Stimulated activated CD8-positive, alpha-beta memory T cell treated with anti-CD3 and anti-CD28 coated beads, Interleukin-15, amount 100 ng/mL, for 1 hour (primary cell): ENCODE results near the gene ENC1.

Source experiments
- DNase-seq: peaks from one replicate; pipeline ENCODE4 v3.0.0-alpha.2; 2020; ENCODE audit warnings: low read depth

The ENC1 gene

GRCh38 chr5:74631081-74631953 lies 9.2 kb downstream of the ENC1 start:
- no peak for DNase-seq

GRCh38 chr5:74630453-74631066 lies 10.0 kb downstream of the ENC1 start:
- no peak for DNase-seq

DNA sequence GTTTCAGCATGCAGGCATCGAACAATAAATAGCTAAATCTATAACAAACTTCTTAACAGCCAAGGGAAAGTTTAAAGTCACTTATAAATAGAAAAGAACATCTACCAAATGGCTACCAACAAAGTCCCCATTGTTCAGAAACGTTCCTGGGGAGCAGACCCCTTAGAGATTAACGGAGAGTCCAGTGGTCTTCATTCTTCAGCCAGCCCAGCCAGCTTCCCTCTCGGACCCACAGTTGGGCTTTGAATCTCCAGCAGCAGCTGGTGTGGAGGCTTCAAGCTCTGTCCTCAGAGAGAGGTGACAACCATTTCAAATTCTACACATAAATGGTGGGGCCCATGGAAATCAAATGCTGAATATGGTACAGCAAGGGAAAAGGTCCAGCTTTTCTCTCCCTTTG lies 11.2 kb downstream of the ENC1 start:
- DNase-seq: no peak

- DNase-seq: no peak
Measured at GRCh38 chr5:74628359-74628758, 12.2 kb downstream of the ENC1 start.

DNA sequence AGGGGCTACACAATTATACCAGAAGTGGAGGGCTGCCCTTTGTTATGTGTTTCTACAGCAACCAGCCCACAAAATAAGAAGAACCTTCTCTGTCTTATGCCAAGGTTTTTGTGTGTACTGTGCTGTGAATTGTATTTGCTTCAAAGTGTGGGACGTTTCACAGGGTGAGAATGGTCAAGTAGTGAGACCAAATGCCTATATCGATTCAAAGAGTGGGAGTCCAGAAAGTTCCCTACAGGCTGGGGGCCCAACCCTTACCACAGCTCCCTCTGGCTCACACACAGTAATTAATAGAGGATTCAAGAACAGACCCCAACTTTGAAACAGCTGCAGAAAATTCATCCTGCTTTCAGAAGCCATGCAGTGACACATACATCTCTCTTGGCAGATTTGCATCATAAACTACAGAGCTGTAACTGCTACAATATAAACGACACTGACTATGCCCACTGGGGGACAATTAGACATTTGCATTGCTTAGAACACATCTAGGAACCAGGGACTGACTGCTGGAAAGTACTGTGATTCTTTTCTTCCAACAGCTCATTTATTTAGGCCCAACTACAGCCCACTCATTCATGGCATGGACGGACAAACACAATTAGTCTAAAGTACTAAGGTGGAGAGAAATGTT lies 12.8 kb downstream of the ENC1 start:
- DNase-seq: no peak

GRCh38 chr5:74626386-74627222 lies 13.9 kb downstream of the ENC1 start:
- DNase-seq: no peak

DNA sequence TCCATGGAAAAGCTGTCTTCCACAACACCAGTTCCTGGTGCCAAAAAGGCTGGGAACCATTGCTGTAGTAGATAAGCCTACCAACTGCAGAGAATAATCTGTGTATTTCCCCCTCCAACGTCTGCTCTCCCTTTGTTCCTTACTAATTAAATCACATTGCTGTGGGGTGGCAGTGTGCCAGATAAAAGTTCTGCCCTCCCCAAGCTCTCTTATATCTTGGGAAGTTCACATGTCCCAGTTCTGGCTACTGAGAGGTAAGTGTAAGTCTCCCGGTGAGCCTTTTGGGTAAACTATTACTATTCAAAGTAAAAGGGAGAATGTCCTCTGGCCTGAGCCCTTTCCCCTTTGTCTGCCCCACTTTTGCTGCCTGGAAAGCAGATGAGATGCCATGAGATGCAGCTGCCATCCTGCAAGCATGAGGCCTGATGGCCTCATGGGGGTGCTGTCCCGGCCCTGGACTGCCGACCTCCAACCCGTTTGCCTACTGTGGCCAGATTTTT lies 14.7 kb downstream of the ENC1 start:
- DNase-seq: no peak

DNA sequence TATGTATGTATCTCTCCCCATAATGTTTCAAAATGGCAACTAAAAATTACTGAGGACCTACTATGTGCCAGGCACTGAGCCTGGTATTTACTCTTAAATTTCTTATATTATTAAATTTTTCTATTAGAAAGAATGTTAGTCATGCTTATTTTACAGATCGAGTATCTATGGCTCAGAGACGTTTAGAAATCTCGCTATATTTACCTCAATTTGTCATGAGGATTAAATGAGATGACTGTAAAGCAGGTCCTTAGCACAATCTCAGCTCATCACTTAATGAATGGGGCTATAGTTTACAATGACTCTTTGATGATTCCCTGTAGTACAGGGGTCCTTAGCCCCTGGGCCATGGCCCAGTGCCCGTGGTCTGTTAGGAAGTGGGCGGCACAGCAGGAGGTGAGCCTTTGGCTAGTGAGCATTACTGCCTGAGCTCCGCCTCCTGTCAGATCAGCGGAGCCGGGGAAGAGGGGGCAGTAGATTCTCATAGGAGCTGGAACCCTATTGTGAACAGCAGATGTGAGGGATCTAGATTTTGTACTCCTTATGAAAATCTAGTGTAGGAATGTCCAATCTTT lies 15.5 kb downstream of the ENC1 start:
- DNase-seq: no peak

GRCh38 chr5:74624501-74624900 lies 16.0 kb downstream of the ENC1 start:
- no peak for DNase-seq

GRCh38 chr5:74623748-74624408 lies 16.6 kb downstream of the ENC1 start:
- no peak for DNase-seq

DNA sequence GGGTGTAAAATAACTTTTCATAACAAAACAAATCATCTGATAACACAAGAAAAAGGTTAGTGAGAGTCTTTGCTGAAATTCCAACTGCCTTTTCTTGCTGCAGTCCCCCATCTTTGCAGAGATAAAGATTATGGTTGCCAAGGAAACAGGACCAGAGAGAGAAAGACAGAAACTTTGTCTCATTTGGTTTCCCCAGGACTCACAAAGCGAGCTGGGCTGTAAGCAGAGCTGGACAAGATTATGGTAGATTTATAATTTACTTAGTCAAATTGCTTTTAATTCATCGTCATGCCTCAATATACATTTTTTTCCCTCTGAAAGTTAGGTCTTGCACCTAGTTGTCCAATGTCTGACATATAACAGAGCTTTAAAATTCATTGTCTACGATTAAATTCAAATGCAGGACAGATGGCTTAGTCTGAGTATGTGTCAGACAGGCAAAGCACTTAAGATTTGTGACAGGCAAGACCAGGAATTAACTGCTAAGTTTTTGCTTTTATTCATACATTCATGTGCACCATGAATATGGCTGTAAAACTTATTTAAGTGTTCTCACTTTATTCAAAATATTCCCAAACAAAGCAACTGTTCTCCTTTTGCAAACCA lies 17.4 kb downstream of the ENC1 start:
- no peak for DNase-seq

GRCh38 chr5:74622122-74622521 lies 18.4 kb downstream of the ENC1 start:
- no peak for DNase-seq

DNA sequence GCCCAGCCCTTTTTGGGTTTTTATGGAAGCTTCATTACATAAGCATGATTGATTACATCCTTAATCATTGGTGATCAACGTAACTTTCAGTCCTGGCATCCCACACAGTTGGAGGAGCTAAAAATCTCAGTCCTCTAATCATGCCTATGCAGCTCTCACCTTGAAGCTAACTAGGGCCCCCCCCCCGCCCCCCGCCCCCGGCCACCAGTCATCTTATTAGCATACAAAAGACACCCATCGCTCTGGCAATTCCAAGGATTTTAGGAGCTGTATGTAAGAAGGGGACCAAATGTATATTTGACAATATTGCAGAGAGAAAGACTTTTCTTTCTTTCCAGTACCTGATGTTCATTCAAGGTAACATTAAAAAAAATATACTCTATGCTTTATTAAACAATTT lies 19.0 kb downstream of the ENC1 start:
- no peak for DNase-seq

- no peak for DNase-seq
Measured at GRCh38 chr5:74619308-74619707, 21.2 kb downstream of the ENC1 start.

DNA sequence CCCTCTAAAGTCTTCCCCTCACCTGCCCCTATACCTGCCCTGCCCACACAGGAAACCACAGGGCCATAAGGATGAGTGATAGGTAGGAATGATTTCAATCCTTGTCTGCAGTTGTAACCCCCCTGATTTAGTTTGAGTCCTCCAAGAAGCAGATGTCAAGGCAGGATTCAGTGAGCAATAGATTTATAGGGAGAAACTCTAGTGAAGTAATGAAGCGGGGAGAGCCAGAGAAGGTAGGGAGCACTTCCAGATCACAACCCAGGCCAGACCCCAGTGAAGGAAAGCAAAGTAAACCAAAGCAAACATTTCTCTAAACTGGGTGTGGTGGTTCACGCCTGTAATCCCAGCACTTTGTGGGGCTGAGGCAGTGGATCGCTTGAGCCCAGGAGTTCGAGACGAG lies 22.4 kb downstream of the ENC1 start:
- no peak for DNase-seq

GRCh38 chr5:74617202-74617601 lies 23.3 kb downstream of the ENC1 start:
- DNase-seq: no peak

- no peak for DNase-seq
Measured at GRCh38 chr5:74616236-74617146, 24.0 kb downstream of the ENC1 start.

GRCh38 chr5:74613283-74613682 lies 27.2 kb downstream of the ENC1 start:
- no peak for DNase-seq

DNA sequence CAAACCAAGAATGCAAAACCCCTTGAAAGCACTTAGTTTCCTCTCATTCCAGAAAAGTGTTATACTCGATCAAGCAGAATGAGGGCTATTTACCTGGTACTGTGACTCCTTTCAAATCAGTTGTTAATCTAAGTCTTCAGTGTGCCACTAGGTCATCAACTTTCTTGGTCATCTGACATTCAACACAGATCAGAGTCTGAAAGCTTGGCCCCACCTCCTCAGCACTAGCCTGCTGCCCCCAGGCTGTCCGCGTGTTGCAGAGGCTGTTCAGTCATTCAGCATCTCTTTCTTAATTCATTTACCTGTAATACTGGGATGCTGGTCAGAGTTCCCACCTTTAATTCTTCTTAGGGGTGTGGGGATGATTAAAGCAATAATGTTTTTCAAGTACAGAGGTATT lies 28.5 kb downstream of the ENC1 start:
- no peak for DNase-seq
